GM10248 (cell line): ENCODE data around the gene EGFR.

Experiments
- CTCF ChIA-PET: fragments of 300-600 bp; sonication (Branson Sonifier 250); formaldehyde crosslinking; extraction: SDS; loops from one replicate; lab custom pipeline; 2021; ENCODE audit warnings: antibody characterized with exemption; lab: Yijun Ruan, JAX
- POLR2A ChIA-PET: fragments of 350-650 bp; sonication (Branson Sonifier 250); formaldehyde crosslinking; extraction: SDS; loops from one replicate; lab custom pipeline; 2020; ENCODE audit warnings: antibody characterized with exemption; lab: Yijun Ruan, JAX
- DNase-seq: peaks from one replicate; pipeline ENCODE4 v3.0.0; 2012; ENCODE audit errors: extremely low spot score
- CTCF ChIP-seq: IDR thresholded peaks from 2 replicates; pipeline ENCODE4 v1.5.1; 2012; ENCODE audit warnings: mild to moderate bottlenecking, low read depth; ENCODE audit errors: extremely low read depth, missing control alignments, control extremely low read depth

Gene EGFR

GRCh38 chr7:55019191-55019690, 424 bp downstream of the EGFR start:
- ChIA-PET POLR2A (no interaction called here), CTCF (no interaction called here)
- TF ChIP-seq CTCF: no peak
- DNase-seq: peak; percentile 34

- peak; percentile 33 for DNase-seq
- TF ChIP-seq CTCF: no peak
- CTCF ChIA-PET: no interaction called here
- POLR2A ChIA-PET: no interaction called here
Measured at GRCh38 chr7:55019691-55020465, 1.1 kb downstream of the EGFR start.

- no peak for DNase-seq
Measured at GRCh38 chr7:55020466-55020871, 1.7 kb downstream of the EGFR start.

GRCh38 chr7:55021053-55021452, 2.2 kb downstream of the EGFR start:
- ChIA-PET CTCF (interaction anchor here (1.0 to 1.5 kb wide), 2 partner anchors 9 to 44 kb away, joined by 3 read pairs; no protein-coding TSS in a partner anchor), POLR2A (no interaction called here)
- no peak for DNase-seq
- no peak for TF ChIP-seq CTCF

More at GRCh38 chr7:55020466-55020871, 1.7 kb downstream of the EGFR start:
- ChIA-PET POLR2A (no interaction called here), CTCF (no interaction called here)
- no peak for TF ChIP-seq CTCF

- POLR2A ChIA-PET: no interaction called here
- CTCF ChIA-PET: interaction anchor here (1.0 to 1.6 kb wide), 5 partner anchors 8 to 249 kb away, joined by 3 read pairs; no protein-coding TSS in a partner anchor
- TF ChIP-seq CTCF: no peak
Measured at GRCh38 chr7:55022002-55022985, 3.5 kb downstream of the EGFR start.

More at GRCh38 chr7:55022002-55022985, 3.5 kb downstream of the EGFR start:
- no peak for DNase-seq
